A549 (cell line): ENCODE data around the gene LMTK2.

ENCODE experiments used
- CTCF ChIP-seq: fragments of >200 bp; sonication (Bioruptor Twin); formaldehyde crosslinking; IDR thresholded peaks from 3 replicates; pipeline ENCODE4 v1.5.1; 2016
- POLR2A ChIP-seq: IDR thresholded peaks from 2 replicates; pipeline ENCODE4 v1.6.1; 2012; ENCODE audit warnings: mild to moderate bottlenecking, low read length

GRCh38 chr7:98213888-98214810 is 107.5 kb downstream of the LMTK2 start:
- no peak for TF ChIP-seq POLR2A
- TF ChIP-seq CTCF, result no peak
